ENCODE measurements around the gene PRPSAP1.
A peak's percentile ranks its signal among the peaks of the same experiment; 100 is the strongest.

Gene PRPSAP1, protein sequence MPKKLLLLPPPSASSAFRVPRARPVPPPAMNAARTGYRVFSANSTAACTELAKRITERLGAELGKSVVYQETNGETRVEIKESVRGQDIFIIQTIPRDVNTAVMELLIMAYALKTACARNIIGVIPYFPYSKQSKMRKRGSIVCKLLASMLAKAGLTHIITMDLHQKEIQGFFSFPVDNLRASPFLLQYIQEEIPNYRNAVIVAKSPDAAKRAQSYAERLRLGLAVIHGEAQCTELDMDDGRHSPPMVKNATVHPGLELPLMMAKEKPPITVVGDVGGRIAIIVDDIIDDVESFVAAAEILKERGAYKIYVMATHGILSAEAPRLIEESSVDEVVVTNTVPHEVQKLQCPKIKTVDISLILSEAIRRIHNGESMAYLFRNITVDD

DNA sequence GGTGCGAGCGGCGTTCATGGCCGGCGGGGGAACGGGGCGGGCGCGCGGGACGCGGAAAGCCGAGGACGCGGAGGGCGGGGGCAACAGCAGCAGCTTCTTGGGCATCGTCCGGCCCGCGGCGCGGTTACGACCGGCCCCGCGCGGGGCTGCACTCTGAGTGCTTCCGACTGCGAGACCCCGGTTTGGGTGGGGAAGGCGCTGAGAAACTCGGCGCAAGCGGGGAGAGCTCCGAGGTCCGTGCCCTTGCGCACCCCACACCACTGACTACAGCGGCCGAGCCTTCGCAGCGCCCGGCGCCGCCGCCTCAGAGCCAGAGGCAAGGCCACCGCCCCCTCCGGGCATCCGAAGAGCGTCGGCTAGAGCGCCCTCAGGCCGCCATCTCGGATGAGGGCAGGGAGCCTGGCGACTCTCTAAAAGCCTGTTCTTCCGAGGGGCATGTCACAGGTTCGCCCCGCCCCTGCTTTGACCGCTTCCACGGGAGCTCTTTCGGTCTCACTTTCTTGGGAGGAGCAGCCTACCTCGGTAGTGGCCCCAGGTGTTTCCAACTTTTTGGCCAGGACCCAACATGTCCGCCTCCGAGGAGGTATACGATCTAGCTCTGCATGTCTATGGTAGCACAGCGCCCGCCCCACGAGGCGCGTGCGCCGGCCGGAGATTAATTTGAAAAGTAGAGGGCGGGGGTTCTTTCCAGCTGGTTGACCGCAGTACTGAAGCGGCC lies at the start of gene PRPSAP1:
Gene PRPSAP1 (minus strand): TSS at position 318 of the 718 bp plus-strand sequence. CDS start 213 bp downstream, at position 105.
- DNase-seq (ENCODE audit: low read depth in 3 of 3), result peak; percentile 60 to 71 (median 66)

DNA sequence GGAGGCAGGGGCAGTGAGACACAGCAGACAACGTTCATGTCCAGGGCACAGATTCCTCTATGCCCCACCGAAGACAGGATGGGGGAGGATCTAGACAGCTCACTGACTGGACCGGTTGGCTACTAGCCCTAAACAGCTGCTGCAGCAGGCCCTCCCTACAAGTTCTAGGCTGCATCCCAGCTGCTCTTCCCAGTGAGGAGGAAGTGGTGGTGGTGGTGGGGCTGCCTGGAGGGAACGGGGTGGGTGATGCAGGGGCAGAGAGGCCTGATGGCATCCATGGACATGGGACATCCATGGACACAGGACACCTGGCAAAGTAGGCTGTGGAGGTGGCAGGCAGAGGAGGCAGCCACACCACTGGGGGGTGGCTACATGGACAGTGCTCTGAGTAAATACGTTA lies 49.0 kb upstream of the PRPSAP1 start:
- DNase-seq (ENCODE audit: low read depth in 3 of 3), result no peak

DNA sequence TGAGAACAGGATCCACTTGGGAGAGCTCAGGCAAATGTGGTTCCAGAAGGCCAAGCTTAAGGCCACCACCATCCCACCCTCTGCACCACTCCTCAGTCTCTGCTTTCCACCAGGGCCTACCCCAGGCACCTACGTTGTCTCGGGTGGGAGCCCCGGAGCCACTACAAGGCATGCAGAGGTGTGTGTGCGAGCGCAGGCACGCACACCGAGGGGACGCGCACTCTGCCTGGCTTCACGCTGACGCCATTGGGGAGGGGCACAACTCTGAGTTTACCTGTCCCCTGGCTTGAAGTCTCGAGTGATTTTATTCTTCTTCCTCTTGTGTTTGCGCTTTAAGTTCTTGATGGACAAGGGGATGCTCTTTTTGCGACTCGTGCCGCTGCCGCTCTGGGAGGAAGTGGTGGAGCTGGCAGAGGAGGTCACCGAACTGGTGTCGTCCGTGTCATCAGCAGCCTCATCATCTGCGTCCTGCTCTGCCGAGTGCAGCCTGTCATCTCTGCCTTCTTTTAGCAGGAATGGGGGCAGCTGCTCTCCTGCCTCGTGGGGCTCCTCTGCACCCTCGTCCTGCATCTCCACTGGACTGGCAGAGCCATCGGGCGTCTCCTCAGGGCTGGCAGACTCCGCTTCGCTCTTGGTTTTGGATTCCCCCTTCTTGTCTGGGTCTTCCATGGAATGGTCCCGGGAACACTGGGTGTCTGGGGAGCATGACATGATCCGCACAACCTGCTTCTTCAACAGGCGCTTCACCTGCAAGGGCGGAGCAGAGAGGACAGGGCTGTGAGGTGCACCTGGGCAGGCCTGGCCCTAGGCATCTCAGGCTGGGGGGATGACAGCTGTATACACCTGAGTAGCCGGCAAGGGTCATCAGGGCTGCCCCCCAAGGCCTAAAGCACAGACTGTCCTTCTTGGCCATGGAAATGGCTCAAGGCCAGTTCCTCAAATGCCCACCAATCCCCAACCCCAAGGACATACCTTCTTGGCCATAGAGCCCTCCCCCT lies 45.8 kb upstream of the PRPSAP1 start:
- DNase-seq (ENCODE audit: low read depth in 3 of 3), result no peak

DNA sequence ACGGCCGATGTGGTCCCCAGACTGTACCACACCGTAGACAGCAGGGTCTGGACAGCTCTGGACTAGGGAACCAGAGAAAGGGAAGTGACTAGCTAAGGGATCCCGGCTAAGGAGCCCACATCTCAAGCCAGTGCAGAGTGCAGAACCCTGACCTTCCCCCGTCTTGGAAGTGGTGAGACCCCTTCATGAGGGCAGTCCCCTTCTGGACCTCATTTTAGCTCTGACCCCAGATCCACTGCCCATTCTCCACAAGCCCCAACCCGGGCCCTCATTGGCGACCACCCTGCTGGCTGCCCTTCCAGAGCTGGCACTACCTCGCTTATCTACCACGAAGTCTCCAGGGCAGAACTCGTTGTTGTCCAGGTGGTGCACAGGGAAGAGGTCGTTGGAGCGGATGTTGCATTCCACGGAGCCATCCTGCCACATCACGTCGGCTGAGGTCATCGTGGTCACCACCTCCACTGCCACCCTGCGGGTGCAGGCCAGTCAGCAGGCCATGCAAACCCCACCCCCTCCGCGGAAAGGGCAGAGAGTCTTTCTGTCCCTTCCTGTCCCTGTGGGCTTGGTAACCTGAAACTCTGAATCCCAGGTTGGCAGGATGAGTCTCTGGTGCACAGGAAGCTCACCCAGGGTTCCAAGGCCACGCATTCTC lies 44.9 kb upstream of the PRPSAP1 start:
- no peak for DNase-seq (ENCODE audit: low read depth in 3 of 3)

DNA sequence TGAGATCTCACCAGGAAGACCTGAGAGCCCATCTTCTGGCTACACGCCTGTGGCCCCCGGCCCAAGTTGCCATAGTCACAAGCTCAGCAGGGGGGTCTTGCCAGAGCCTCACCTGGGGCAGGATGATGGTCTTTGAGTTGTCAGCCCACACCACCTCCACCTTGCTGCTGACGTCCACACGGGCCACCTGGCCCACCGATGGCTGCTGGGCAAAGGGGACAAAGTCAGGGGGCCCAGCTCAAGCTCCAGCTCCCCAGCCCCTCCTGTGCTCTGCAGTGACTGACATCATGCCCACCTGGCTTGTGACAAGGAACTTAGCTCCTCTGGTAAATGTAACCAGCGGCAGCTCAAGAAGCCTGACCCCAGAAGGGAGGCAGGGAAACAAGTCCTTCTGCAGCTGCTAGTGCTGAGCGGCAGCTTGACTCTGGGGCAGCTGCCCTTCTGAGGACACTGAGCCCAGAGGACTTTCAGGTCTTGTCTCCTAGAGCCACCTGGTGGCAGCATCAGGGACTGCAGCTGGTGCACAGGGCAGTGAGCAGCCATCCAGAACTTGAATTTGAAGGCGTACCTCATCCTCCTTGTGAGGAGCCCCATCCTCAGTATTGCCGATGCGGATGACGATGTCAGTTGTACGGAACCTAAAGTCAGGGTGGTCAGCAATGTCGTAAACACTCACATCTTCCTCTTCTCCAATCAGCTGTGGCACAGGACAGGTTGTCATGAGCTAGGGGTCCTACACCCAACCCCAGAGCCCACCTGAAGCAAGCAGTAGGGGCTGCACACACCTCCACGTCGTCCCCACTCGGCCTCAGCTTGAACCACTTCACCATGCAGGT lies 44.2 kb upstream of the PRPSAP1 start:
- peak; percentile 67 to 82 (median 82) for DNase-seq (ENCODE audit: low read depth in 3 of 3)

DNA sequence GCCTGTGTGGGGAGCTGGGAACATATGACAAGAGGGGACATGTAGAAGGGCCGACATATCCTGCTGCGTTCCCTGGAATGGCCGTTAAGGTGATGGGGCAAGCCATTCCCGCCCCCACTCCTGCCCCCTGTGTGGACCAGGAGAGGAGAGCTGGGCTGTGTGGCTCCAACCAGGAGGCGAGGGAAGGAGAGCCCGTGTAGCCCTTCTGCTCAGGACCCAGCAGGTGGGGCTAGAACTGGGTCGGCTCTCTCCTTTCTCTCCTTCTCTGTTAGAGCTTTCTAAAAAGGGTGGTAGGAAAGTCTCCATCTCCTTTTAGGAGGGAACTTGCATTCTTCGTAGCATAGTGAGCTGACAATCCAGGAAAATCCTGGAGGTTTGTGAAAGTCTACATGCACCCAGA lies 43.5 kb upstream of the PRPSAP1 start:
- DNase-seq (ENCODE audit: low read depth in 3 of 3), result no peak

DNA sequence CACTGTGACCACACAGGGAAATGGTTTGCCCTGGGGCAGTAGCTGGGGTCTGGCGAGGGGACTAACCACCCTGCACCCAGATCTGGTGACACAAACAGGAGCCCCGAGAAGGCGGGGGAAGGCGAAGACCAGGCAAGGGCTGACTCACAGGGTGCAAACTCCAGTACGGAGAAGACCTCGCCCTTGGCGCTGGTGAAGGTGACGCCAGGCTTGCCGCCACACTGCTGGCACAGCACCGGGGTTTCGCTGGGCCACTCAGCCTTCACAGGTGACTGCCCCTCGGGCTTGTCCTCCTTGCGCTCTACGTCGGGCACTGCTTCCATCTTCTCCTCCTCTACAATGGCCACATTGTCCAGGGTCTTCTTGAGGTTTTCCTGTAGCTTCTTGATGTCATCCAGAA lies 42.3 kb upstream of the PRPSAP1 start:
- no peak for DNase-seq (ENCODE audit: low read depth in 3 of 3)

DNA sequence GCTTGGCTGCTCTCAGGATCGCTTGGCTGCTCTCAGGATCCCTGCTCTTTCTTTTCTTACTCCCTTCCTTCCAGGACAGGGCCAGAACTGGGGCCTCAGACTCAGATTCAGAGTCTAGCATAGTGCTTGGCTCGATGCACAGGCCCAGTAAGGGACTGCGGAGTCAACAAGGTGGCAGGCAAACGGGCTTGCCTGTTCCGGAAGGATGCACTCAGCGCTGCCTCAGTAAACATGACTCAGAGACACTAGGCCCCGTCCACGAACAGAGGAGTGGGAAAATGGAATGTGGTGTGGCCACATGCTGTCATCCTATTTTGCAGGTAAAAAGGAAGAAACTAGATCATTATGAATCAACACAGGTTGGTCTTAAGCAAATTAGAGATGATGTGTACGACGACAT lies 40.5 kb upstream of the PRPSAP1 start:
- DNase-seq (ENCODE audit: low read depth in 3 of 3), result no peak

DNA sequence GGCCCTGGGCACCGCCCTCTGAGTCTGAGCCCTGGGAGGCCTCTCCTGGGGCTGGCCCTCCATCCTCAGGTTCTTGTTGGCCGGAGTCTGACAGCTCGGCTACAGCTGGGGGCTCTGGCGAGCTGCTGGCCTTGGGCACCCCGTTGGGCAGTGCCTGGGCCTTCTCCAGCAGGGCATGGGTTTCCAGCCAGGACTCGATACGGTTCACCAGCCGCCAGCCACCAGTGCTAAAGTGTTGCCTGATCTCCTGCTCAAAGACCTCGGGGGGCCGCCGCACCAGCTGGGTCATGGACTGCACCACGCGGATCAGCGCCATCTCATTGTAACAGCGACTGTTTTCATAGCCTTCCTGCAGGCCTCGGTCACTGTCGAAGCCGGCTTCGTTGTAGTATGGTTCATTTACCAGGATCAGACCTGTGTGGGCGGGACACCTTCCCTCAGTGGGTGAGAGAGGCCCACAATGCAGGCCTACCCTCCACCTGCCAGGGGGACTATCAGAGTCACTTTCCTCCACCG lies 37.5 kb upstream of the PRPSAP1 start:
- no peak for DNase-seq (ENCODE audit: low read depth in 3 of 3)

DNA sequence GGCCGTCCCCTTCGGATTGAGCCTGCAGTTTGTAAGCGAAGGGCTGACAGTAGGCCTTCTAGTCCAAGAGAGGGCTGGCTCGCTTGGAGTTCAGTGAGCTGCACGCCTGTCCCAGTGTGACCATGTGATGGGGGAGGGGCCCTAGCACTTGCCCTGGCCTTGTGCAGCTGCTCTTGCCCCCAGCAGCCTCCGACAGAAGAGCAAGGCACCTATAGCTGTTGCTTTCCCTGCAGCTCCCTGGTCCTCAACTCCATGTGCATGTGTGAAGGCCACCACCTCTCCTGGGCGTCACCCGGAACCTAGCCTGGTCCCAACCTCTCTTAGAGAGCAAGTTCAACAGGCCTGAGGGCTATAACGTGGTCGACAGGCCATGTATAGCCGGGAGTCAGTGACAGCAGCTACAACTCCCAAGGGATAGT lies 36.3 kb upstream of the PRPSAP1 start:
- no peak for DNase-seq (ENCODE audit: low read depth in 3 of 3)

DNA sequence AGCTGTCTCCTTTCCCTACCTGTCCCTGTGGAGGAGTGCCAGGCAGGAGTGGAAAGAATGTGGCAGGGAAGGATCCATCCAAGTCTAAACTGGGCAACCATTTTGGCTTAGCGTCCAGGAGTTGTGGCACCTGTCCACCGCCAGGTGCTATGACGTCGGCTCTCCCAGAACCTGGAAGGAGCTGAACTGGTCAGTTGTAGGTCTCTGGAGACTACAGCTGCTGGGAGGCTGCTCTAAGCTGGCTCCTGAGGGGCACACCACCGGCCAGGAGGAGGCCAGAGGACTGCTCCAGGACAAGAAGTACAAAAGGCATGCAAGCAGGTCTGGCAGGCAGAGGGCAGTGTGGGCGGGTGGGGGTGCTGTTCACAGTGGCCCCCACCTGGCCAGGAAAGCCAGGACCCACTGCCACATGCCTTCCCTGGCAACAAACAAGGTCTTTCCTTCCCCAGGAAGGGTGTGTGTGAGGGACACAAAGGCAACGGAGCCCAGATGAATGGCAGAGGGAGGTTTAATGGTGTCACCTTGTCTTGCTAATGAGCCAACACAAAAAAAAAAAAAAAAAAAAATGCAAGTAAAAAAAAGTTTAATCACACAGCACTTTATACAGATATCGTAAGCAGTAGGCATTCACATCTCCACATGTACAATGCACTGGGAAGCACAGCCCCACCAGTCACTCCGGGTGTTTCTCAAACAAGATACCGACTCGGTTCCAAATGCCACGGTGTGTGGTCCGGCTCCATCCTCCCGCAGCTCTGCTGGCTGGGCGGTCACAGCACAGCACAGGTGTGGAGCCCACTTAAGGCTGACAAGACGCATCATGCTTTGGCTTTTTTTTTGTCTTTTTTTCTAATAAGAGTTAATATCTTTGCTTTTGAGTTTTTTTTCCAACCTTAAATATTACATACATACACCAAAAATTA lies 35.5 kb upstream of the PRPSAP1 start:
- no peak for DNase-seq (ENCODE audit: low read depth in 3 of 3)

DNA sequence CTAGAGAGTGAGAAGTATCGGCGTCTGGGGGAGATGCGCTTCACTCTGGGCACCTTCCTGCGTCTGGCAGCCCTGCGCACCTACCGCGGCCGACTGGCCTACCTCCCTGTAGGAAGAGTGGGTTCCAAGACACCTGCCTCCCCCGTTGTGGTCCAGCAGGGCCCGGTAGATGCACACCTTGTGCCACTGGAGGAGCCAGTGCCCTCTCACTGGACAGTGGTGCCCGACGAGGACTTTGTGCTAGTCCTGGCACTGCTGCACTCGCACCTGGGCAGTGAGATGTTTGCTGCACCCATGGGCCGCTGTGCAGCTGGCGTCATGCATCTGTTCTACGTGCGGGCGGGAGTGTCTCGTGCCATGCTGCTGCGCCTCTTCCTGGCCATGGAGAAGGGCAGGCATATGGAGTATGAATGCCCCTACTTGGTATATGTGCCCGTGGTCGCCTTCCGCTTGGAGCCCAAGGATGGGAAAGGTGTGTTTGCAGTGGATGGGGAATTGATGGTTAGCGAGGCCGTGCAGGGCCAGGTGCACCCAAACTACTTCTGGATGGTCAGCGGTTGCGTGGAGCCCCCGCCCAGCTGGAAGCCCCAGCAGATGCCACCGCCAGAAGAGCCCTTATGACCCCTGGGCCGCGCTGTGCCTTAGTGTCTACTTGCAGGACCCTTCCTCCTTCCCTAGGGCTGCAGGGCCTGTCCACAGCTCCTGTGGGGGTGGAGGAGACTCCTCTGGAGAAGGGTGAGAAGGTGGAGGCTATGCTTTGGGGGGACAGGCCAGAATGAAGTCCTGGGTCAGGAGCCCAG lies 33.5 kb upstream of the PRPSAP1 start:
- DNase-seq (ENCODE audit: low read depth in 3 of 3), result no peak

DNA sequence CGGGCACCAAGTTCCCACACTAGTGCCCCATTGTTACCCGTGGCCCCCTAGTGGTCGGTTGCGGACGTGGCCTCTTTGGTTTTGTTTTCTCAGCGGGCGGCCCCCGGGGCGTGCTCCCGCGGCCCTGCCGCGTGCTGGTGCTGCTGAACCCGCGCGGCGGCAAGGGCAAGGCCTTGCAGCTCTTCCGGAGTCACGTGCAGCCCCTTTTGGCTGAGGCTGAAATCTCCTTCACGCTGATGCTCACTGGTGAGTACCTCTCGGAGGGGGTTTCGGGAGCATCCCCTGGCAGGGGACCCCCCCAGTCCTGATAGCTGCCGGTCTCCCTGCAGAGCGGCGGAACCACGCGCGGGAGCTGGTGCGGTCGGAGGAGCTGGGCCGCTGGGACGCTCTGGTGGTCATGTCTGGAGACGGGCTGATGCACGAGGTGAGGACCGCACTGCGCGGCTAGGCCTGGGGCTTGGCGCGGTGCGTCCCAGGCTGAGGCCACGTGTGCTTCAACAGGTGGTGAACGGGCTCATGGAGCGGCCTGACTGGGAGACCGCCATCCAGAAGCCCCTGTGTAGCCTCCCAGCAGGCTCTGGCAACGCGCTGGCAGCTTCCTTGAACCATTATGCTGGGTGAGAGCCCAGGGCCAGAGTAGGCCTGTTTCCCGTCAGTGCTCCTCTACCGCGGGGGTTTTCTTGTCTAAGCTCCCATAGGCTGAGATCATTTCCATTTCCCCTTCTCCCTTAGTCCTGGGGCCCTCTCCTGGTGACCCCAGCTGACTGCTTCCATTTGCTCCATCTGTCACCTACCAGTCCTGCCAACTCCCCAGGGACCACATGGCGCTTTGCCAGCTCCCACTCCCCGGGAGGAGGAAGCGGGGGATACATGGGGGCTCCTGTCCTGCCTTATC lies 32.4 kb upstream of the PRPSAP1 start:
- DNase-seq (ENCODE audit: low read depth in 3 of 3), result peak; percentile 74 to 86 (median 75)

DNA sequence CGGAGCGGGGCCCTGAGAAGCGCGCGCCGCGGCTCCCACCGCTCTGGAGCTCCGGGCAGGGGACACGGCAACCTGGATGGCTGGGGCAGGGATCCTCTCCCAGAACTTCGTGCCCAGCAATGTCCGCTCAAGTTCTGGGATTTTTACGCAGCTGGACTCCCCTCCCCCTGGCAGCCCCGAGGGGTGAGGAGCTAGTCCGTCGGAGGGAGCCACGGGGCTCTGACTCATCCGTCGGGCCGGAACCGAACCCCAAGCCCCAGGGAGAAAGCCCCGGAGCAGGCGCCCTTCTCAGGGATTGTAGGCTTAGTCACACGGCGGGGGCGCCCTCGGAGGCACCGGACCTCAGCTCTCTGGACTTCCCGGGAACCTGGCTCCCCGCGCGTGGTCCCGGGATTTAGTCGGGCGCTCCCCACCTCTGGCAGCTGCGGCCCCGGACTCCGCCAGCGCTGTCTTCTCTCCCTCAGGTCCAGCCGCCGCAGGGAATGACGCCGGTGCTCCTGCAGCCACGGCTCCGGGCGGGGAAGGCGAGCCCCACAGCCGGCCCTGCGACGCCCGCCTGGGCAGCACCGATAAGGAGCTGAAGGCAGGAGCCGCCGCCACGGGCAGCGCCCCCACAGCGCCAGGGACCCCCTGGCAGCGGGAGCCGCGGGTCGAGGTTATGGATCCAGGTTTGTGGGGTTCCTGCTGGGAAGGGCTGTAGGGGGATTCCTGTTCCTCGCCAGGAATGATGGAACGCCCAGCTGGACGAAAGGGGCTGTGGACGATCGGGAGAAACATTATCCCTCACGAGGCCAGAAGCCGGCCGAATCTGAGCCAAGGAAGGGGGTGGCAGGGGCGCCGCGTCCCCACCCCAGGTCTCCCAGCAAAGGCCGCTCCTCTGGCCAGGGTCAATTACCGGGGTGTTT lies 31.5 kb upstream of the PRPSAP1 start:
- peak in 1 of 3 donors; percentile 25 for DNase-seq (ENCODE audit: low read depth in 3 of 3)

DNA sequence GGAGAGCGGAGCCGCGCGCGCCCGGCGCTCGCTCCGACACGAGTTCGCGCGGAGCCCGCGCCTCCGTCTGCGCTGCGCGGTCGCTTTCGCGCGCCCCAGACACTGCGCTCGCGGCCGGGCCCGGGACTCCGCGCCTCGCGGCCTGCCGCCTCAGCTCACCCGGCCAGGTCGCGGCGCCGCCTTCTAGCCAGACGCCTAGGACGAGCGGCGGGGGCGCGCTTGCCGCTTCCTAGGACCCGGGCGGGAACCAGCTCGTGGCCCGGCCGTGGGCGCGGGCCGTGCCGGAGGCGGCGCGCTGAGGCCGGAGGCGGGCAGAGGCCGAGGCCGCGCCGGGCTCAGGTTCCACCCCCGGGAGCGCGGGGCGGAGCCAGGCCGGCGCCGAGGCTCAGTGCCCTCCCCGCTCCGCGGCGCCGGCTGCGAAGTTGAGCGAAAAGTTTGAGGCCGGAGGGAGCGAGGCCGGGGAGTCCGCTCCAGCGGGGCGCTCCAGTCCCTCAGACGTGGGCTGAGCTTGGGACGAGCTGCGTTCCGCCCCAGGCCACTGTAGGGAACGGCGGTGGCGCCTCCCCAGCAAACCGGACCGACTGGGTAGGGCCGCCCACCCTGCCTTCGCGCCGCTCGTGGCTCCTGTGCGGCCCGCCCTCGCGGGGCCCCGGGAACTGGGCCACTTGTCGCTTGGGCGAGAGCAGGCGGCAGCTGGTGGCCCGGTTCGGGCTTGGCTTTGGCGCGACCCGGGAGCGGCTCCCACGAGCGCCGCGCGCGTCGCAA lies 30.7 kb upstream of the PRPSAP1 start, which contains the start of gene SPHK1:
Gene SPHK1 (plus strand): TSS at position 388 of the 765 bp plus-strand sequence. CDS start 1,036 bp downstream, outside the sequence.
- DNase-seq (ENCODE audit: low read depth in 3 of 3), result peak; percentile 27 to 72 (median 39)

Measured in stimulated activated CD4-positive, alpha-beta T cell treated with anti-CD3 and anti-CD28 coated beads, TNF-alpha, amount 100 ng/mL, for 48 hours (primary cell).